ENCODE results near the gene DDX46. TPM values are rescaled to one million over a fixed set of nuclear protein-coding genes. Genes with fewer than 3 reads are reported as not detected.
"Not testable (repeated sequence)": the region's sequence is repeated elsewhere in the genome, so short reads cannot be mapped to it uniquely, and the experiment has no call there.

The DDX46 gene
- 24.1 TPM for total RNA-seq

- DNase-seq (ENCODE audit: low spot score in 2 of 2) (peak; percentile 91 to 94), FAIRE-seq (no peak)
Observed at GRCh38 chr5:134758504-134759341, at the start of gene DDX46. TSS of gene DDX46 (plus strand) at chr5:134758779. CDS start at chr5:134758939, 160 bp downstream.

DNA sequence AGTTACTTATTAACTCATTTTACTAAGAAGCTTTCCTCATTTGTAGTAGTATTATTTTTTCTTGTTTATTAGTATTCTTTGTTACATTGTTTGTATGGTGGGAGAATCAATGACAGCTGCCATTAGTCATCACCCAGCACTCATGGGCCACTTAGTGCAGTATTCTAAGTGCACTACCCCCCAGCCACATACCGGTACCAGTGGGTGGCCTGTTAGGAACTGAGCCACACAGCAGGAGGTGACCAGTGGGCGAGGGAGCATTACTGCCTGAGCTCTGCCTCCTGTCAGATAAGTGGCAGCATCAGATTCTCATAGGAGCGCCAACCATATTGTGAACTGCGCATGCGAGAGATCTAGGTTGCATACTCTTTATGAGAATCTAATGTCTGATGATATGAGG lies 44.5 kb upstream of the DDX46 start:
- no peak for FAIRE-seq
- no peak for DNase-seq (ENCODE audit: low spot score in 2 of 2)

- DNase-seq (ENCODE audit: low spot score in 2 of 2) (no peak), FAIRE-seq (no peak)
Observed at GRCh38 chr5:134714541-134714940, 44.0 kb upstream of the DDX46 start.

GRCh38 chr5:134715466-134715865 lies 43.1 kb upstream of the DDX46 start:
- not testable (repeated sequence) for FAIRE-seq; DNase-seq (ENCODE audit: low spot score in 2 of 2)

GRCh38 chr5:134724872-134725271 lies 33.7 kb upstream of the DDX46 start:
- FAIRE-seq: no peak
- DNase-seq (ENCODE audit: low spot score in 2 of 2): no peak

DNA sequence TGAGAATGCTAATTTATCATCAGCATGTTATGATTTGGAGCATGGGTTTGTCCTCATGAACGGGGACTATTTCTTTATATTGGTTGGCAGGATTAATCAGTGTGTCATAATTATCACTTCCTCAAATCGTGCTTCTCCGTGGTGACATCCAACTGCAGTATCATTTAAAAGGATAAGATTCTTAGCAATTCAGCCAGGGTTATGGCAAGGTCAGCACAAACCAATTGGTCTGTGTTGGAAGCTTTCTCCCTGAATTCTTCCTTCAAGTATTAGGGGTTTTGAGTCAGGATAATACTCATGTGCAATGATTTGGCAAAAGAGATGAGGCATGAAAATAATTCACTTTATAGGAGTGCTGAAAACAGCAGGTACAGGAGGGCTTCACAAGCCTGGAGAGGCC lies 25.8 kb upstream of the DDX46 start:
- FAIRE-seq (no peak), DNase-seq (ENCODE audit: low spot score in 2 of 2) (no peak)

- FAIRE-seq: no peak
- DNase-seq (ENCODE audit: low spot score in 2 of 2): no peak
Observed at GRCh38 chr5:134735243-134735642, 23.3 kb upstream of the DDX46 start.

DNA sequence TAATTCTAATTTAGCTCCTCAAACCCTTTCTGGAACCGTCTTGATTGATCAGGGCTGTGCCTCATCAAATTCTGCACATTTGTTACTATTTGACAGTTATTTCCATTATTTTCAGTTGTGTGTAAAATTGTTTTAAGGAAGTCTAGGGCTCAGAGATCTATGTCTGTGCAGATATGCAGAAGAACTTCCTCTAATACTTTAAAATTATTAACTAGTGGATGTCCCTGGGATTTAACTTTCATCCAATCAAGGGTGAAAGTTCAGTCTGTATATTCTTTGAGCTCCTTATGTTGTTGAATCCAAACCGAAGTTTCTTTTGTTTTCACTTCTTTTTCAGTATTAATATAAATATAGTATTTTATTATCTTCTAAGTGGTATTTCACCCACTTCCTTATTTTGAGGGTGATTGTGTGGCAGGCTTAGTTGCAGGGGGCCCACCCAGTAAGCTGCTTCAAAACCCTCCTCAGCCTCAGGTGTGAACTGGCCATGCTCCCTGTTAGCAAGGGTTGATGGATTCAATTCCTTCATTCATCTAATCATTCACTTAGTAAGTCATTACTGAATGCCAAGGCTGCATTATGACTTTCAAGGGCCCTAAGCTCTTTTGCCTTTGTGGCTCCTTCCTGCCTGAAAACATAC lies 22.3 kb upstream of the DDX46 start:
- DNase-seq (ENCODE audit: low spot score in 2 of 2) (no peak), FAIRE-seq (no peak)

DNA sequence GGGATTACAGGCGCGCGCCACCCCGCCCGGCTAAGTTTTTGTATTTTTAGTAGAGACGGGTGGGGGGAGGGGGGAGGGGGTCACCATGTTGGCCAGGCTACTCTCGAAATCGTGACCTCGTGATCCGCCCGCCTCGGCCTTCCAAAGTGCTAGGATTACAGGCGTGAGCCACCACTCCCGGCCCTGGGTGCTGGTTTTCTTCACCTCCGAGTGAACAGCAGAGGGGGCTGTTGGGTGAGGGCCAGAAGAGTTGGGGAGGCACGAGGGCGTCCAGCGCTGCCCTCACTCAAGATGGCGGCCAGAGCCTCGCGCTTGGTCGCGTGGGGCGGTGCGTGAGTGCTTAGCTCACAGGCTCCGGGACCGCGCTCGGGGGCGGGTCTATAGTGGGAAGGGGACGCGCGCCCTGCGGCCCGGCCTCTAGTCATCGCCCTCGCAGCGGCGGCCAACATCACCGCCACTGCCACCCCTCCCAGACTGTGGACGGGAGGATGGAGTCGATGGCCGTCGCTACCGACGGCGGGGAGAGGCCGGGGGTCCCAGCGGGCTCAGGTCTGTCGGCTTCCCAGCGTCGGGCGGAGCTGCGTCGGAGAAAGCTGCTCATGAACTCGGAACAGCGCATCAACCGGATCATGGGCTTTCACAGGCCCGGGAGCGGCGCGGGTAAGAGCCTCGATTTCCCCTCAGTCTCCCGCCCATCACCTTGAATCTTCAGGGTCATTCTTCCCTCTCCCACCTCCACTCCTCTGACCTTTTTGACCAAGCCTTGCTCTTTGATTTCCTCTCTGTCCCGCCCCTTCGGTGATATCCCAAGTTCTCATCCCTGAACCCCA lies 20.2 kb upstream of the DDX46 start, which contains the start of gene CAMLG:
TSS of gene CAMLG (plus strand) at position 416 of the 830 bp plus-strand sequence. CDS start at position 489, 73 bp downstream.
- FAIRE-seq (no peak), DNase-seq (ENCODE audit: low spot score in 2 of 2) (peak; percentile 86 to 91)

DNA sequence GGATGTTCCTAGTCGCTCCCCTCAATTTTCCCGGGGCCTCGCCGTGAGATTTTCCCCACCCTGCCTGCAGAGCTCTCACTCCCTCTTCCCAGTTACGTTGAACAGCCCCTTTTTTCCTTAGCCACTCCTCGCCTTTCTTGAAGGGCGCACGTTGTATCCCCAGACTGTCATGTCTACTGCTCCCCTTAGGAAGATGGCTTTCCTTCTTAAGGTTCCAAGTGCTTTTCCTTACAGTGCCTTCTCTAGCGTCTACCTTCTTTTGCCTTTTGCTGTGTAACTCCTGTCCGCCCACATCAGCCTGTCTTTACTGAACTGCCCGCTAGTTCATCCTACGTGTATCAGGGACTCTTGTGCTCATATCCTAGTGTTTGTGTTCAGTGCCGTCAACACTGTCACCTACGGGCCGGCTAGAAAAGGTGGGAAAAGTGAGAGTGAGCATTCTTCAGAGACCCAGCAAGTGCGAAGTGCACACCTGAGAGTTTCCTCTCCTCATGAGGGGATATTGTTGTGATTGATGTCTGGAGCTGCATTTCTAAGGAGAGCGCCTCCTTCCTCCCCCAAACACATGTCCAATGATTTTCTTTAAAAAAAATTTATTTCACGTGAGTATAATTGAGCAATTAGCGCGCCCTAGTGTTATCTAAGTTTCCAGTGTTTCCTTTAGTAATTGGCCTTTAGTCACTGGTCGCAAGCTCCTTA lies 19.5 kb upstream of the DDX46 start:
- DNase-seq (ENCODE audit: low spot score in 2 of 2): peak in 1 of 2 donors; percentile 18
- FAIRE-seq: no peak

GRCh38 chr5:134741052-134741451 lies 17.5 kb upstream of the DDX46 start:
- no peak for DNase-seq (ENCODE audit: low spot score in 2 of 2)
- FAIRE-seq: no peak

DNA sequence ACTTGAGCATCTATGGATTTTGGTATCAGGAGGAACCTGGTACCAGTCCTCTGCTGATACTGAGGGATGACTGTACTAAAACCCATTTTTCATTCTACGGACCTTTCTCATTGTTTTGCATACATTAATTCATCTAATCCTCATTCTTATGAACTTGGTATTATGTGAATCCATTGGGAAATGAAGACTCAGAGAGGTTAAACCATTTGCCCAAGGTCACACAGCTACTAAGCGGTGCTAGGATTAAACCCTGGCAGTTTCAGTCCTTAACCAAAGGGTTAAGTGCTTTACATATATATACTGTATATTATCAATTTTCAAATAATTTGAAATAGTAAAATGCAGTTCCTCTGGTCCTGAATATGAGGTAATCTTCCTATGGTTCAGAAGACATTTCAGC lies 16.4 kb upstream of the DDX46 start:
- no peak for DNase-seq (ENCODE audit: low spot score in 2 of 2)
- FAIRE-seq: no peak

DNA sequence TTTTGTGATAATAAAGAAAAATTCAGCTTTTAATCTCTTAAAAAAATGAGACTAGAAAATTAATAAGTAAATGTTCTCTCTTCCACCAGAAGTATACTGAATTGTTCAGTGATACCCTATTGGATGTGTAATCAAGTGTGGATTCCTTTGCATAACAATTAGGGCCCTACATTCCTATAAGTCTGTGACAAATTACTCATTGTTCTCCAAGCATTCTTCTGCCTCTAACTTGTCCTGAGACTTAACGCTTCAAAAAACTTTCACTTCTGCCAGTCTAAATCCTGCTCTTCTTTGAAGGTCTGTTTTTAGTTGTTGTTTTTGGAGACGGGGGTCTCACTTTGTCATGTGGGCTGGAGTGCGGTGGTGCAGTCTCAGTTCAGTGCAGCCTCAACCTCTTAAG lies 9.2 kb upstream of the DDX46 start:
- no peak for DNase-seq (ENCODE audit: low spot score in 2 of 2)
- no peak for FAIRE-seq

GRCh38 chr5:134758176-134758503 lies 439 bp upstream of the DDX46 start:
- no peak for DNase-seq (ENCODE audit: low spot score in 2 of 2)
- FAIRE-seq: no peak

GRCh38 chr5:134767528-134768291 lies 9.1 kb downstream of the DDX46 start:
- FAIRE-seq; DNase-seq (ENCODE audit: low spot score in 2 of 2): not testable (repeated sequence)

- DNase-seq (ENCODE audit: low spot score in 2 of 2) (no peak), FAIRE-seq (peak; percentile 57)
Observed at GRCh38 chr5:134769206-134769605, 10.6 kb downstream of the DDX46 start.

DNA sequence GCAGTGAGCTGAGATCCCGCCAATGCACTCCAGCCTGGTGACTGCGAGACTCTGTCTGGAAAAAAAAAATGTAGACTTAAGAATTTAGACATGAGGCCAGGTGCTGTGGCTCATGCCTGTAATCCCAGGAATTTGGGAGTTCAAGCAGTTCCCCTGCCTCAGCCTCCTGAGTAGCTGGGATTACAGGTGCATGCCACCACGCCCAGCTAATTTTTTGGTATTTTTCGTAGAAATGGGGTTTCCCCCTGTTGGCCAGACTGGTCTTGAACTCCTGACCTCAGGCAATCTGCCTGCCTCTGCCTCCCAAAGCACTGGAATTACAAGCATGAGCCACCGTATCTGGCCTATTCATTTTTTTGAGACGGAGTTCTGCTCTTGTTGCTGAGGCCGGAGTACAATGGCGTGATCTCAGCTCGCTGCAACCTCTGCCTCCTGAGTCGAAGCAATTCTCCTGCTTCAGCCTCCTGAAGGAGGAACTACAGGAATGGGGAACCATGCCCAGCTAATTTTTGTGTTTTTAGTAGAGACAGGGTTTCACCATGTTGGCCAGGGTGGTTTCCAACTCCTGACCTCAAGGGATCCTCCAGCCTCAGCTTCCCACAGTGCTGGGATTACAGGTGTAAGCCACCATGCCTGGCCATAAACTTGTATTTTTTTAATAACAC lies 14.0 kb downstream of the DDX46 start:
- no peak for DNase-seq (ENCODE audit: low spot score in 2 of 2)
- FAIRE-seq: no peak

- FAIRE-seq (no peak), DNase-seq (ENCODE audit: low spot score in 2 of 2) (no peak)
Observed at GRCh38 chr5:134777366-134777765, 18.8 kb downstream of the DDX46 start.

- no peak for DNase-seq (ENCODE audit: low spot score in 2 of 2)
- FAIRE-seq: no peak
Observed at GRCh38 chr5:134784241-134784920, 25.8 kb downstream of the DDX46 start.

All from frontal cortex (tissue), 4 donors.